Trophoblast cell (in vitro differentiated cells and primary cell): Measurements from ENCODE around the gene SMTN.

ENCODE experiments used
- DNase-seq, 2 donors: peaks; one replicate each; pipeline ENCODE4 v3.0.0-alpha.2; 2016
- H2AFZ ChIP-seq: 2 replicates; pipeline ENCODE4 v1.6.1; 2013; ENCODE audit warnings: low read length, moderate library complexity, mild to moderate bottlenecking; ENCODE audit not compliant: insufficient read depth, poor library complexity
- H2AK5ac ChIP-seq: 2 replicates; pipeline ENCODE4 v1.6.1; 2013; ENCODE audit warnings: mild to moderate bottlenecking, low read length
- H2BK120ac ChIP-seq: 2 replicates; pipeline ENCODE4 v1.6.1; 2013; ENCODE audit warnings: low read length, mild to moderate bottlenecking, moderate library complexity; ENCODE audit not compliant: insufficient read depth, poor library complexity
- H2BK12ac ChIP-seq: 2 replicates; pipeline ENCODE4 v1.6.1; 2013; ENCODE audit warnings: mild to moderate bottlenecking, low read length, moderate library complexity
- H2BK5ac ChIP-seq: 2 replicates; pipeline ENCODE4 v1.6.1; 2013; ENCODE audit warnings: low read length, low read depth, moderate library complexity, mild to moderate bottlenecking; ENCODE audit not compliant: poor library complexity
- H3K14ac ChIP-seq: 2 replicates; pipeline ENCODE4 v1.6.1; 2013; ENCODE audit warnings: mild to moderate bottlenecking, low read length
- H3K18ac ChIP-seq: 2 replicates; pipeline ENCODE4 v1.6.1; 2013; ENCODE audit warnings: mild to moderate bottlenecking, low read length
- H3K23ac ChIP-seq: 2 replicates; pipeline ENCODE4 v1.6.1; 2013; ENCODE audit warnings: low read length
- H3K27ac ChIP-seq: 2 replicates; pipeline ENCODE4 v1.5.1; 2013; ENCODE audit warnings: low read depth, mild to moderate bottlenecking, inconsistent platforms, low read length, moderate library complexity
- H3K27me3 ChIP-seq: 2 replicates; pipeline ENCODE4 v1.6.1; 2013; ENCODE audit warnings: inconsistent platforms, mild to moderate bottlenecking, low read length, moderate library complexity; ENCODE audit not compliant: insufficient read depth
- H3K36me3 ChIP-seq, 2 experiments: 1 replicate in 1 of 2; 2 replicates in 1 of 2; pipeline ENCODE4 v1.6.1; 2013; ENCODE audit warnings: low read length in 2 of 2, mild to moderate bottlenecking in 2 of 2, moderate library complexity in 1 of 2; ENCODE audit not compliant: insufficient read depth in 2 of 2, control insufficient read depth in 1 of 2
- H3K4ac ChIP-seq: 2 replicates; pipeline ENCODE4 v1.6.1; 2013; ENCODE audit warnings: low read depth, mild to moderate bottlenecking, low read length, moderate library complexity
- H3K4me1 ChIP-seq, 2 experiments: 1 replicate in 1 of 2; 2 replicates in 1 of 2; pipeline ENCODE4 v1.6.1; 2013; ENCODE audit warnings: low read length in 2 of 2, mild to moderate bottlenecking in 2 of 2, moderate library complexity in 1 of 2; ENCODE audit not compliant: insufficient read depth in 2 of 2, control insufficient read depth in 1 of 2
- H3K4me2 ChIP-seq: 2 replicates; pipeline ENCODE4 v1.6.1; 2013; ENCODE audit warnings: inconsistent platforms, mild to moderate bottlenecking, low read length, moderate library complexity
- H3K4me3 ChIP-seq: 2 replicates; pipeline ENCODE4 v1.5.1; 2013; ENCODE audit warnings: mild to moderate bottlenecking, low read depth, low read length, inconsistent platforms
- H3K79me1 ChIP-seq: one replicate; pipeline ENCODE4 v1.6.1; 2013; ENCODE audit warnings: low read length
- H3K79me2 ChIP-seq: 2 replicates; pipeline ENCODE4 v1.6.1; 2013; ENCODE audit warnings: low read length, mild to moderate bottlenecking; ENCODE audit not compliant: control insufficient read depth, insufficient read depth, poor library complexity
- H3K9ac ChIP-seq: 2 replicates; pipeline ENCODE4 v1.6.1; 2013; ENCODE audit warnings: mild to moderate bottlenecking, low read length
- H3K9me3 ChIP-seq: 2 replicates; pipeline ENCODE4 v1.6.1; 2013; ENCODE audit warnings: low read depth, mild to moderate bottlenecking, control low read depth, inconsistent platforms, low read length; ENCODE audit not compliant: insufficient read depth
- H4K12ac ChIP-seq: 2 replicates; pipeline ENCODE4 v1.6.1; 2013; ENCODE audit warnings: low read depth, mild to moderate bottlenecking, low read length, moderate library complexity
- H4K8ac ChIP-seq: 2 replicates; pipeline ENCODE4 v1.6.1; 2013; ENCODE audit warnings: low read depth, mild to moderate bottlenecking, low read length, moderate library complexity
- H4K91ac ChIP-seq: one replicate; pipeline ENCODE4 v1.6.1; 2013; ENCODE audit warnings: low read depth, mild to moderate bottlenecking, low read length, moderate library complexity
- WGBS: extraction: QIAGEN DNeasy Blood & Tissue Kit; methylation state at CpG from one replicate; pipeline ENCODE4 v1.1.7; 2013; ENCODE audit warnings: missing lambda C conversion rate; ENCODE audit not compliant: insufficient read length, insufficient coverage; ENCODE audit errors: extremely low coverage; 5-methylcytosine and 5-hydroxymethylcytosine counted together

The SMTN gene

DNA sequence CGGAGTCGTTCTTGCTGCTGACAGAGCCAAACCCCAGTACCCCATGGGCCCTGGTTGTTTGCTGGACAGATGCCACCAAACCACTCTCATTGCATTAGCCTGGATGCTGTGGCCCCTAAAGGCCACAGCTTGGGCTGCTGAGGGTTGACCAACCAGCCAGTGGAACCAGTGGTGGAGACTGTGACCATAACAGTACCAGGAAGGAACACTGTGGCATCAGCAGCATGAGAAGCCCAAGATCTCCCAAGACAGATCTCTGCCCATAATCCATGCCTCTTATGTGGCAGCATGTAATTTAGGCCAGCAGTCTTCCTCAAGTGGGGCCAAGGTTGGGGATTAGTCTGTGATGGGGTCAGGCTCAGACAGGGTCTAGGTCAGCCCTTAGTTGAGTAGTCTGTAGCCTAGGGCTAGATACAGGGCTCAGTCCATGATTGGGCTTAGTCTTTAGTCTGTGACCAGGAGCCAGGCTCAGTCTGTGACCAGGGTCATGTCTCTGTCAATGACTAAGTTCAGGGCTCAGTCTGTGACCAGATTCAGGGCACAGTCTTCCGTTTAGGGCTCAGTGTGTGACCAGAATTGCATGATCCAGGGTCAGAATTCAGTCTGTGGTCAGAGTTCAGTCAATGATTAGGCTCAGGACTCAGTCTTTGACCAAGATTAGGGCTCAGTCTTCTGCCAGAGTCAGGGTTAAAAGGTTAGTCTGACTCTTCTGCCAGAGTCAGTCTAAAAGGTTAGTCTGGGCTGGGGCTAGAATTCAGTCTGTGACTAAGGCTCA, 37.1 kb downstream of the SMTN start:
- Histone ChIP-seq H3K36me3 (no peaks in the 10 kb centered on the region), H3K4ac (no peak overlapping the region), H3K79me2 (no peaks in the 10 kb centered on the region), H2BK120ac (no peak overlapping the region), H3K4me3 (no peak overlapping the region), H2BK5ac (no peak overlapping the region), H4K8ac (no peak overlapping the region), H3K4me1 (peaks cover 0 to 5% of the 10 kb centered on the region in 2 experiments), H3K27ac (no peak overlapping the region), H4K91ac (no peak overlapping the region), H3K9me3 (peaks cover 4% of the 10 kb centered on the region), H4K12ac (no peak overlapping the region), H2AK5ac (no peak overlapping the region), H2AFZ (no peak overlapping the region), H3K23ac (no peak overlapping the region), H3K27me3 (no peaks in the 10 kb centered on the region), H3K18ac (no peak overlapping the region), H3K79me1 (peaks cover 3% of the 10 kb centered on the region), H3K9ac (peak overlapping the region; percentile 29), H2BK12ac (no peak overlapping the region), H3K14ac (no peak overlapping the region), H3K4me2 (no peak overlapping the region)
- no CpG with 5 or more reads among the region's 3 CpGs for WGBS
- no peak for DNase-seq

GRCh38 chr22:31119026-31119717, 38.1 kb downstream of the SMTN start:
- Histone ChIP-seq H3K4me3 (peak overlapping the region; percentile 6), H3K79me1 (peaks cover 3% of the 10 kb centered on the region), H3K4me1 (peaks cover 0 to 5% of the 10 kb centered on the region in 2 experiments), H3K18ac (no peak overlapping the region), H2BK12ac (no peak overlapping the region), H3K14ac (no peak overlapping the region), H3K9me3 (peaks cover 4% of the 10 kb centered on the region), H3K79me2 (no peaks in the 10 kb centered on the region), H3K9ac (no peak overlapping the region), H3K23ac (no peak overlapping the region), H4K8ac (no peak overlapping the region), H2BK5ac (no peak overlapping the region), H3K4ac (no peak overlapping the region), H3K4me2 (no peak overlapping the region), H4K12ac (no peak overlapping the region), H3K27me3 (no peaks in the 10 kb centered on the region), H2BK120ac (no peak overlapping the region), H2AFZ (no peak overlapping the region), H4K91ac (no peak overlapping the region), H3K36me3 (no peaks in the 10 kb centered on the region), H3K27ac (no peak overlapping the region), H2AK5ac (no peak overlapping the region)
- no CpG with 5 or more reads among the region's 7 CpGs for WGBS
- no peak for DNase-seq

GRCh38 chr22:31120230-31120629, 39.1 kb downstream of the SMTN start:
- DNase-seq: no peak
- Histone ChIP-seq H3K18ac (no peak overlapping the region), H3K4me2 (no peak overlapping the region), H2BK120ac (no peak overlapping the region), H3K23ac (no peak overlapping the region), H3K27ac (no peak overlapping the region), H3K4me1 (peaks cover 0 to 5% of the 10 kb centered on the region in 2 experiments), H3K79me1 (peaks cover 3% of the 10 kb centered on the region), H3K9ac (no peak overlapping the region), H2AFZ (no peak overlapping the region), H2BK5ac (no peak overlapping the region), H3K9me3 (peaks cover 4% of the 10 kb centered on the region), H3K79me2 (no peaks in the 10 kb centered on the region), H3K36me3 (no peaks in the 10 kb centered on the region), H4K8ac (no peak overlapping the region), H2BK12ac (no peak overlapping the region), H3K27me3 (no peaks in the 10 kb centered on the region), H3K4me3 (no peak overlapping the region), H3K4ac (no peak overlapping the region), H3K14ac (no peak overlapping the region), H4K91ac (no peak overlapping the region), H4K12ac (no peak overlapping the region), H2AK5ac (no peak overlapping the region)
- no CpG with 5 or more reads among the region's 5 CpGs for WGBS

GRCh38 chr22:31120642-31121041, 39.5 kb downstream of the SMTN start:
- Histone ChIP-seq H2BK12ac (no peak overlapping the region), H2BK5ac (no peak overlapping the region), H3K9me3 (peaks cover 4% of the 10 kb centered on the region), H3K9ac (no peak overlapping the region), H2BK120ac (no peak overlapping the region), H3K4me3 (no peak overlapping the region), H3K36me3 (no peaks in the 10 kb centered on the region), H3K27ac (no peak overlapping the region), H4K12ac (no peak overlapping the region), H2AFZ (no peak overlapping the region), H3K4me1 (peaks cover 0 to 5% of the 10 kb centered on the region in 2 experiments), H3K14ac (no peak overlapping the region), H3K23ac (no peak overlapping the region), H4K8ac (no peak overlapping the region), H4K91ac (no peak overlapping the region), H3K18ac (no peak overlapping the region), H3K79me2 (no peaks in the 10 kb centered on the region), H3K4me2 (no peak overlapping the region), H3K4ac (no peak overlapping the region), H3K79me1 (peaks cover 3% of the 10 kb centered on the region), H2AK5ac (no peak overlapping the region), H3K27me3 (no peaks in the 10 kb centered on the region)
- no CpG with 5 or more reads among the region's 1 CpG for WGBS
- DNase-seq: no peak
